Peyer's patch (tissue), 4 donors: ENCODE data around the gene ITGAD.

Source experiments
- POLR2A ChIP-seq, 2 donors: fragments of 450-650 bp; IDR thresholded peaks; one replicate each; pipeline ENCODE4 v1.5.1; 2017; ENCODE audit warnings: antibody characterized with exemption in 2 of 2, mild to moderate bottlenecking in 2 of 2, moderate library complexity in 2 of 2
- TF ChIP-seq, protein P1 (sequence below), 6 experiments: fragments of 450-650 bp in 4 of 6; fragments of 200-600 bp in 2 of 6; sonication (generic) in 1 of 6; IDR thresholded peaks; one replicate each; pipeline ENCODE4 v1.5.1; 2017 to 2019; ENCODE audit warnings: antibody characterized with exemption in 6 of 6, mild to moderate bottlenecking in 3 of 6, moderate library complexity in 1 of 6

GRCh38 chr16:31472709-31473203 is 79.6 kb downstream of the ITGAD start:
- TF ChIP-seq, protein P1, sequence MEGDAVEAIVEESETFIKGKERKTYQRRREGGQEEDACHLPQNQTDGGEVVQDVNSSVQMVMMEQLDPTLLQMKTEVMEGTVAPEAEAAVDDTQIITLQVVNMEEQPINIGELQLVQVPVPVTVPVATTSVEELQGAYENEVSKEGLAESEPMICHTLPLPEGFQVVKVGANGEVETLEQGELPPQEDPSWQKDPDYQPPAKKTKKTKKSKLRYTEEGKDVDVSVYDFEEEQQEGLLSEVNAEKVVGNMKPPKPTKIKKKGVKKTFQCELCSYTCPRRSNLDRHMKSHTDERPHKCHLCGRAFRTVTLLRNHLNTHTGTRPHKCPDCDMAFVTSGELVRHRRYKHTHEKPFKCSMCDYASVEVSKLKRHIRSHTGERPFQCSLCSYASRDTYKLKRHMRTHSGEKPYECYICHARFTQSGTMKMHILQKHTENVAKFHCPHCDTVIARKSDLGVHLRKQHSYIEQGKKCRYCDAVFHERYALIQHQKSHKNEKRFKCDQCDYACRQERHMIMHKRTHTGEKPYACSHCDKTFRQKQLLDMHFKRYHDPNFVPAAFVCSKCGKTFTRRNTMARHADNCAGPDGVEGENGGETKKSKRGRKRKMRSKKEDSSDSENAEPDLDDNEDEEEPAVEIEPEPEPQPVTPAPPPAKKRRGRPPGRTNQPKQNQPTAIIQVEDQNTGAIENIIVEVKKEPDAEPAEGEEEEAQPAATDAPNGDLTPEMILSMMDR (IDR thresholded peaks at IDR 0.05): peak in 5 of 6 experiments; percentile 26 to 67 (median 62)
- TF ChIP-seq POLR2A (IDR thresholded peaks at IDR 0.05): no peak
